T-helper 22 cell (primary cell): ENCODE results near the gene ERVW-1.
"Not testable (repeated sequence)": the region's sequence is repeated elsewhere in the genome, so short reads cannot be mapped to it uniquely, and the experiment has no call there.

Experiments used
- DNase-seq: peaks from one replicate; pipeline ENCODE4 v3.0.0-alpha.2; 2020; ENCODE audit warnings: low read depth

Gene ERVW-1, protein sequence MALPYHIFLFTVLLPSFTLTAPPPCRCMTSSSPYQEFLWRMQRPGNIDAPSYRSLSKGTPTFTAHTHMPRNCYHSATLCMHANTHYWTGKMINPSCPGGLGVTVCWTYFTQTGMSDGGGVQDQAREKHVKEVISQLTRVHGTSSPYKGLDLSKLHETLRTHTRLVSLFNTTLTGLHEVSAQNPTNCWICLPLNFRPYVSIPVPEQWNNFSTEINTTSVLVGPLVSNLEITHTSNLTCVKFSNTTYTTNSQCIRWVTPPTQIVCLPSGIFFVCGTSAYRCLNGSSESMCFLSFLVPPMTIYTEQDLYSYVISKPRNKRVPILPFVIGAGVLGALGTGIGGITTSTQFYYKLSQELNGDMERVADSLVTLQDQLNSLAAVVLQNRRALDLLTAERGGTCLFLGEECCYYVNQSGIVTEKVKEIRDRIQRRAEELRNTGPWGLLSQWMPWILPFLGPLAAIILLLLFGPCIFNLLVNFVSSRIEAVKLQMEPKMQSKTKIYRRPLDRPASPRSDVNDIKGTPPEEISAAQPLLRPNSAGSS

DNA sequence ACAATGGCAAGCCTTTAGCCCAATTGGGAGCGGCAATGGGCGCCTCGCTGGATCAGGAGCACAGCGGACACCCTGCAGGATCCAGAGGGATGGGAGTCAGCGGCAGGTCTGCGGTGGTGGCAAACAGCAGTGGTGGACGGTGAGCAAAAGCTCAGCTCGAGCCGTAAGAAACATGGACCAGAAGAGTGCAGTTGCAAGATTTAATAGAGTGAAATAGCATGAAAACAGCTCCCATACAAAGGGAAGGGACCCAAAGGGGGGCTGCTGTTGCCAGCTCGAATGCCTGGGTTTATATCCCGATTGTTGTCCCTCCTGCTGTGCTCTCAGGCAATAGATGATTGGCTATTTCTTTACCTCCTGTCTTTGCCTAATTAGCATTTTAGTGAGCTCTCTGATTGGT lies at the start of gene ERVW-1:
ERVW-1 (minus strand) TSS at position 266 of the 400 bp plus-strand sequence. CDS start 7,565 bp downstream, outside the sequence.
- DNase-seq, result not testable (repeated sequence)

DNA sequence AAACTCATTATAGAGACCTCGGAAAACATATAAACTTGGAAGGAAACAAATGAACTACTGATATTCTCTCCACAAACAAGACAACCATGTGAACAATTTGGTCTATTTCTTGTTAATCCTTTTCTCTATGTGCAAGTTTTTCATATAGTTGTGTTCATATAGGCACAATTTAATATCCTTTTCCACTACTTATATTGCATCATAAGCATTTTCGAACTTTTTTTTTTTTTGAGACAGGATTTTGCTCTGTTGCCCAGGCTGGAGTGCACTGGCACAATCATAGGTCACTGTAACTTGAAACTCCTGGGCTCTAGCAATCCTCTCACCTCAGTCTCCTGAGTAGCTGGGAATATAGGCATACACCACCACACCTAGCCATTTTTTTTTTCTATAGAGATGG lies 45.4 kb upstream of the ERVW-1 start:
- DNase-seq, result no peak

DNA sequence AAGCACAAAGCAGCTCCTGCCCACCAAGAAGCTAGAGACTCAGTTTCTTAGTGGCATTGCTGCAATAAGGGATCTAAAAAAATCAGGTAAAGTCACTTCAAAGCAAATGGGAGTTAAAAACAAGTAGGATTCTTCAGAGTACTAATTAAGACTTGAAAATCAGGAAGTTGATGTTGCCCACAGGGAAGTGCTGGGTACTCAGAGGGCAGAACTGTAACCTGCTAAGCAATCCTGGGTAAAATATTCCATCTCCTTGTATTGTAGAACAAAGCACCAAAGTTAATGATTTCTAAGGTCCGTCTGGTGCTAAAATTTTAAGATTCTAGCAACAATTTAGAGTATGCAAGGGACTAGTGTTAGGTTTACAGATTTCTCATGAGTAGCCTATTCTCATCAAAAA lies 42.3 kb upstream of the ERVW-1 start:
- no peak for DNase-seq

DNA sequence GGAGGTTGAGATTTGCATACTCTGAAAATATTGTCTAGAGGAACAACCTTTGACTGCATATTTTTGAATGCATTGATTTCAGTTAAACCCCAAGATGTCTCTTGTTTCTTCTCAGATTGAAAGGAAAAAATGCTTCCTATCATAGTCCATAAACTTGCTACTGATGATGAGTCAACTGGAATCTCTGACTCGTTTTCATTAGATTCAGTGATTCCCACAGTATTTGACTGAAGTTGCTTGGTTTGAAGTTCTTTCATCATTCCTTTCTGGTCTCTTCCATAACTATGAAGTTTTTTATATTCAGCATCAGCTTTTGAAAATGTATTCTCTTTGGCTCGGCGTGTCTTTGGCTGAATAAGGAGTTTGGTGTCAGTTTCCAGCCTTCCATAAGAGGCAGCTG lies 39.9 kb upstream of the ERVW-1 start:
- DNase-seq, result no peak

DNA sequence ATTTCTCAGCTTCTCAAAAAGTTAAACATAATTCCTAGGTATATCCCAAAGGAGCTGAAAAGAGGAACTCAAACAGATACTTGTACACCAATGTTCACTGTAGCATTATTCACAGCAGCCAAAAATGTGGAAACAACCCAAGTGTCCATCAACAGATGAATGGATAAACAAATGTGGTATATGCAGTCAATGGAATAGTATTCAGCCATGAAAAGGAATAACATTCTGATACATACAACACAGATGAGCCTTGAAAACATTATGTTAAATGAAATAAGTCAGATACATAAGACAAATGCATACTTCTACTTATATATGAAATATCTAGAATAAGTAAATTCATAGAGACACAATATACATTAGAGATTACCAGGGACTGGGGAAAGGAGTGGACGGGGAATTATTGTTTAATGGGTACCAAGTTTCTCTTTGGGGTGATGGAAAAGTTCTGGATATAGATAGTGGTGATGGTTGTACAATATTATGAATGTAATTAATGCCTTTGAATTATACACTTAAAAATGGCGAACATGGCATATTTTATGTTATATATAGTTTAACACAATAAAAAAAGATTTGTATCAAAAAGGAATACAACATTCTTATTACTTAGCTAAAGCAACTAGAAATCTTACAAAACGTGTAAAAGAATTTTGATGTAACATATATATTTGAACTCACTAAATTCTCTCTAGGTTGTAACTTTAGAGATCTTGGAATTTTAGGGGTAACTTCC lies 35.6 kb upstream of the ERVW-1 start:
- DNase-seq, result no peak

DNA sequence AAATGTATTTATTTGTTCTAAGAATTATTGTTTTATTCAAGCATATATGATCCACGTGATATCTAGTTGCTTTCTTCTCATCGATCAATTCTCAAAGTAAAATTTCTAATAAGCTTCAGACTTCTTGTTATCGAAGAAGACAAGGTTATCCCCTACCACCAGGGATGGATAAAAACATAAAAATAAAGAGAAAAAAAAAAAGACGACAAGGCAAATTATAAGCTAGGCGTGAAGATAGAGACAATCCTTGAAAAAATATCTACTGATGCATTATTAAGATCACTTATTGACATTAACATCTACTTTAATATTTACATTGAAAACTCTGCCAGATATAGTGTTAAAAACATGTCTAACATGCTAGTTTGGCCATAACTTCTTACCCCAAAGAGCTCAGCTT lies 31.2 kb upstream of the ERVW-1 start:
- DNase-seq, result no peak

DNA sequence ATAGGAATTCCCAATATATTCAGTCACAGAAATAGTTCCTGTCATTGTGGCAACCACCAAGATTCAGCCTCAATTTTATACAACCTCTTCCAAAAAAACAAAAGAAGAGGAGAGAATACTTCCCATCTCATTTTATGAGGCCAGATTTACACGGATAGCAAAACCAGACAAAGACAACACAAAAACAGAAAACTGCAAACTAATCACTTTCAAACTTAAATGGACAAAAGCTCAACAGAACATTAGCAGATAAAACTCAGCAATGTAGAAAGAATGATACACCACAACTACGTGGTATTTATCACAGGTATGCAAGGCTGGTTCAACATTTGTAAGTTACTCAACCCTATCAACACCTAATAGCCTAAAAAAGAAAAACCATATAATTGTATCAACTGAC lies 28.6 kb upstream of the ERVW-1 start:
- no peak for DNase-seq

DNA sequence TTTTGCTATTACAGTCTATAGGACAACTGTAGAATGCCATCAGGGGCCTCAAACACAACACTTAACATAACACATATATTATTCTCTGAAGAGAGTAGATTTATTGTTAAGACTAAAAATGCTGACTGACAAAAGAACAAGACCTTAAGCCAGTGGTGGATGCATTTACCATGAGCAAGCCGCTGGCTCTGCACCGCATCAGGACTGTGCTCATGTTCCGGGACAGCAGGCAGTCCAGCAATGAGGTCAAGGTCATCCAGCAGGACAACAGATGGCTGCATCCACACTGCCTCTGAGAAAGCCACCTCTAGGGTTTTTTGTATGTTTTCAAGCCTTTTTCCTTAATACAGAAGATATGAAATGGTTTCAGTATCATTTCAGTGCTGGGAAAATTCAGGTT lies 26.8 kb upstream of the ERVW-1 start:
- DNase-seq, result no peak

DNA sequence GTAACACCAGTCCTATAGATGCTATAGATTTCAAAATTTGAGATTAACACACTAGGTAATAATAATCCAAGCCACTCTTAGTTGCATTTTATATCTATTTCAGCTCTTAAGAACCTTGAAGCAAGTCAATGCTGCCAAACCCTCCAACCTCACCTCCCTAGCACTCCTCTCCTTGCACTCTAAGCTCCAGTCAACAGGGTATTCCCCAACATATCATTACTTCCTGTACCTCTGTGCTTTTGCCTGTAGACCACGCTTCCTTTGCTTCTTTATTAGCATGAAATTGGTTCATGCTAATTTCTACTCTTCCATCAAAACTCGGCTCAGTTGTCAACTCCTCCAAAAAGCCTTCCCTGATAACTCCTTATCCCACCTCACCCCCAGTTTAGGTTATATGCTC lies 26.0 kb upstream of the ERVW-1 start:
- DNase-seq, result no peak

DNA sequence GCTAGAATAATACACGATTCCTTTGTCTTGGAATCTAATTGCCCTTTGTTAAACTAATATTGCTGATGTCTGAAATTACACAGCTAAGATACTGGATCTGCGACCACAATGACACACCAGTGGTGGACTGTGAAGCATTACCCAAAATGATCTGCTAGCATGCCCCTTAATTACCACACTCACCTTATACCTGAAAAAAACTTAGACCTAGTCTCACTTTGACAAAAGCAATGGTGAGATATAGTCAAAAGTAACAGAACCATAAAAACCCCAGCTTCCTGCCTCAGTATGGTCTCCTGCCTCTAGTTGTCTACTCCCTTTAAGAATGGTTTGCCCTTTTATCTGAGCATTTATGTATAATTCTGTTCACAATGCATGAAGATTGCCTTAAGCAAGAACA lies 20.8 kb upstream of the ERVW-1 start:
- DNase-seq, result no peak

DNA sequence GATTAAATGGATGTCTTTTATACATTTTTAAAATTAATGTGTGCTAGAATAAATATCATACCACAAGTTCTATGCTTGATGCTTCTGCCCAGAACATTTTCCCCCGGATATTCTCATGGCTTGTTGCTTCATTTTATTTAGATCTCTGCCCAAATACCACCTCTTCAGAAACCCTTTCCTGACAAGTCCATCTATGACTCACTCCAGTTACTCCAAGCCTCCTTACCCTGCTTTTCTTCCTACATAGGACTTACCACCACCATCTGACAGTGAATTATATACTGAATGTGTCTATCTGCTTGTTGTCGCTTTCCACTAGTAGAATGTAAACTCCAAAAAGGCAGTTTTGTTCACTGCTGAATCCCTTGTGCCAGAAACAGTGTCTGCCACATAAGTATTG lies 19.1 kb upstream of the ERVW-1 start:
- DNase-seq, result no peak

DNA sequence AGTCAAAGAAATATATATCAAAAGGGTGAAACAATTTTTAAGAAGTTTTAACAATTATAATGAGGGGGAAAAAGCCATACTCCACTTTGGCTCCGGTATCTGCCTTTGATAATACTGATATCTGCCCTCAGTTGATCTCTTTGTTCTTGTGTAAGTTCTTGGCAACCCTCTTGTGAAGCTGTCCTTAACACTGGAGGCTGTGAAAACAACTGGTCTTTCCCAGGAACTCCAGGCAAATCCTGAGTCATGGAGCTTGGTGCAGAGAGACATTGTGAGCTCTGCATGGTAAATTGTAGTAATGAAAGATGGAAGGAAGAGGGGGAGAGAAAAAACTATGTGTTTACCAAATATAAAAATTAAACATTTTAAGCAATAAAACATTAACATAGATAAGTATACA lies 11.9 kb upstream of the ERVW-1 start:
- no peak for DNase-seq

DNA sequence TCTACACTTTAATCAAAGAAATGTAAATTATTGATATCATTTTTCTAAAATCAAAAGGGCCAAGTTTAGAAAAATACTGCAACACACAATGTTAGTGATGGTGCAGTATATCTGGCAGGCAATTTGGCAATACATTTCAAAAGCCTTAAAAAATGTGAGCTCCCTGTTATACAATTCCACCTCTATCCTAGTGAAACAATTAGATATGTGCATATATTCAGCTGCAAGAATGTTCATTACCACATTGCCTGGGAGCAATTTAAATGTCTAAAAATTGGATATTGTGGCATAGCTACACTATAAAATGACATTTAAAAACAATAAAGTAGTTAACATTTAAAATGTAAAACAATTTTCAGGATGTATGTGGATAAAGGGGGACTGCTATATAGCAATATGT lies 10.1 kb upstream of the ERVW-1 start:
- DNase-seq, result no peak

DNA sequence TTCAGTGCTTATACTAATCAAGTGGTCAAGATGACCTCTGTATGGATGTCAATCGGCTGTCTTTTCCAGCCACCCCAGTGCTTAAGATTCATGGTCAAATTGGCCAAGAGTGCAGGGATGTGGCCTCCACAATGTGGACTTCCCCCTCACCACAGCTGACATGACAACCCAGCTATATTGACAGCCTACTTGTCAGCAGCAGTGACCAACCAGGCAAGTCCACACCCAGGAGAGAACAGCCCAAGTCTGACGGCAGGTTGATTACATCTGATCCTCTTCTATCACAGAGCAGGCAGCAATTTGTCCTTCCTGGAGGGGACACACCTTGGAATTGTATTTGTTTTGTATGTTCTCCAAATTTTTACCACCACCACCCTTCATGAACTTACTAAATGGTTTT lies 8.2 kb upstream of the ERVW-1 start:
- DNase-seq, result no peak

DNA sequence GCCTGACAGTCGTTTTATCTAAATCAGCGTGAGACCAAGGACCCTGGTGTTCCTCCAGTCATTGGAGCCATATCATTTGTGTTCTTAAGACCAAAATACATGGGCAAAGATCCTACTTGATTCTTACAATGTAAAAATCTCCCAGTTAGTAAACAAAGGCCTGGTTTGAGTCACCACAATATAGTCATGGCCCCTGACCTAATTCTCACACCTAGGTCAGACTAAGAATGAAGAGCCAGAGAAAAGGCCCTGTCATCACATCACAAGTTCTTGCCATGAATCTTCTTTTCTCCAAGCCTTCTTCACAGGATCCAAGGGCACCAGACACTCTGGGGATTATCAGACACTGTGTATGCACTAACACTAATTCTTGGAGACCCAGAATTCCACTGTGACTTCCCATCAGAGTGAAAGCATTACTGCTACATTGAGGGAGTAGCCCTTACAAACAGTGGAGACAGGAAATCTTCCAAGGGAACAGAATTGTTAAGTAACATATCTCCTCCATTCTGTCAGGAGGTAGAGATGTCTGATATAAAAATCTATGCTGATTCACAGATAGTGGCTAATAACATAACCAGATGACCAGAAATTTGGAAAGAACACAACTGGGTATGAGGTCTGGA lies 7.6 kb upstream of the ERVW-1 start:
- DNase-seq, result no peak

DNA sequence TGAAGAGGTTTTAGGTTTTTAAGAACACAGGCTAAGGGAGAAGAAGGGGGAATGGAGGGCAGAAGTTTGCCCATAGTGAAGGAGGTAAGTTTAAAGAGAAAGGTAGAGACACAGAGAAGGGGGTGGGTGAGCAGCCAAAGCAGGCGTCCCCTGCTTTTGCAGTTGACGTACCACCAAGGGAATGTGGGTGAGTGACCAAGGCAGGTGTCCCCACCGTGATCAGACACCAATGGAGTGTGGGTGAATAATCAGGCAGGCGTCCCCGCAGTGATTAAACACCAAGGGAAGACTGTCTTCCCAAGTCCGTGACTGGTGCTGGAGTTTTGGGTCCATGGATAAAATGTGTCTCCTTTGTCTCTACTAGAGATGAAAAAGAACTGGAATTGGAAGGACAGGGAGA lies 6.5 kb upstream of the ERVW-1 start:
- not testable (repeated sequence) for DNase-seq

DNA sequence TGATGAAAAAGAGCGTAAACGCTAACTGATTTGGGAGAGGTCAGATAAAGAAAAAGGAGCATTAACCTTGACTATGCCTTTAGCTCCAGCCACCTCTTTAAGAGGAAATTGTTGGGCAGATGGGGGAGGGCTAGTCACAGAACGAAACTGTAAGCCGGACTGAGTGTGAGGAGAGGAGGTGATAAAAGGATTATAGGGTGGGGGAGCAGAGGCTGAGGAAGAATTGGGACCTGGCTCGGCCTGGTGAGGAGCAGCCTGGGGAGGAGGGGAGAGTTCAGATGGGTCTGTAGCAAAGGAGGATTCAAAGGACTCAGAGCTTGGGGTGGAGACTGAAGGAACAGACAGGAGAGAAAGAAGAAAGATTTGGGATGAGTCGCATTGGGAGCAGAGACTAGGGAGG lies 5.9 kb upstream of the ERVW-1 start:
- DNase-seq, result not testable (repeated sequence)

DNA sequence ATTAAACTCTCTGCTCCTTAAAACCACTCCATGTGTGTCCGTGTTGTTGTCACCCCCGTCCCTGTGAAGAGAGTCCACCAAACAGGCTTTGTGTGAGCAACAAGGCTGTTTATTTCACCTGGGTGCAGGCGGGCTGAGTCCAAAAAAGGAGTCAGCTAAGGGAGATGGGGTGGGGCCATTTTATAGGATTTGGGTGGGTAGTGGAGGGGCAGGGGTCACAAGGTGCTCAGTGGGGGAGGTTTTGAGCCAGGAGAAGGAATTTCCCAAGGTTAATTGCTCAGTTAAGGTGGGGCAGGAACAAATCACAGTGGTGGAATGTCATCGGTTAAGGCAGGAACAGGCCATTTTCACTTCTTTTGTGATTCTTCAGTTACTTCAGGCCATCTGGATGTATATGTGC lies 1.4 kb upstream of the ERVW-1 start:
- DNase-seq, result not testable (repeated sequence)

DNA sequence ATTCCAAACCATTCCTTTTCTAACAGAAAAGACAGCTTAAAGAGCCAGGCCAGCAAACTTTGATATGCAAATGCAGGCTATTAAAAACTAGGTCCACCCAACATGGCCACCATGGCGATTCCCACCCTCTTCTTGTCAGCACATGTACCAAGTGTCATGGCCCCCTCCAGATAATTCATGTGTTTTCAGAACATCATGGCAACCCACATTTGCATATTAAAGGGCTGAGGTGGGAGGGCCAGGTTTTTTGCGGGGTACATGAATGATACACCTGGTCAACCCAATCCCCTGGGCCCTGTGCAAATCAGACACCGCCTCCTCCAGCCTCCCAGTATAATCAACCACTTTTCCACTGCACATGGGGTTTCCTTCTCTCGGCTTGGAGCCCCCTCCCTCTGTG lies 965 bp upstream of the ERVW-1 start:
- no peak for DNase-seq

DNA sequence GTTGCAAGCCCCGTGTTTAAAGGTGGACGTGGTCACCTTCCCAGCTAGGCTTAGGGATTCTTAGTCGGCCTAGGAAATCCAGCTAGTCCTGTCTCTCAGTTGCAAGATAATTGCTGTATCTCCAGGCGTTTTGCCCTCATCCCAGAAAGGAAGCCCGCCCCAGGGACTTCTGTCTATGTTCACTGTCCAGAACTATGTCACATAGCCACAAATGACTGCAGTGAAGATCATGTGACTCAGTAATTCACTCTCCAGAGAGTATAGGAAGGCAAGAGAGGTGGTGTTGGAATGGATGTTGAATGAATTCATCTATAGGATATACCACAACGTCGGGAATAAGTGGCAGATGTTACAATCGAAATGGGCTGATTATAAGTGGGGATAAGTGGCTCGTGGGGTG lies 349 bp upstream of the ERVW-1 start:
- no peak for DNase-seq

DNA sequence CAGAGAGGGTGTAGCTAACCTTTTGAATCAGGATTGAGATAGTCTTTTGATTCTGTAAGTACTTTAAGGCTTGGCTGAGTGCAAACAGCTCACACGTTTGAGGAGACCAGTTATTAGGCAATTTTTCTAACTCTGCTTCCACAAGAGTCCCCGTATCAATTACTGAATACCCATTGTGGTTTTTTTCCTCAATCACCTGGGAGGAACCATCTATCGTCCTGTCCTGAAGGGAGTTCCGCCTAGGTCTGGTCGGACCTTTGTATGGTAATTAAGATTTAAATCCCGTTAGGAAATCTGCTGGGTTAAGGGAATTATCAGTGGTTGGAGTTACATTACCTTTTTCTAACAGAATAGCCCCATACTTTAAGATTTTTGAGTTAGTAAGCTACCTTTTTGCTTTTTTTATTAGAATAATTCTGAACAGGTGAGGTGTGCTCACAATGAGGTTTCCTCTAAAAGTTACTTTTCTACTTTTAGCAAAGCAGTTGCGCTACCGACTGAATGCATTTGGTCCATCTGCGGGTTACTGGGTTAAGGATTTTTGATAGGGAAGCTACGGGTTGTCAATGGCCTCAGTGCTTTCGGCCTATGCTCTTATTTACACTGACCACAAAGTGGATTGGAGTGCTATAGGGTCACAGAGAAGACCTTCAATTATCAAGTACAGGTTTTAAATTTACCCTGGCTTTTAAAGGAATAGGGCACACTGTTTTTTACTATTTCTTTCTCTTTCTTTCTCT lies 1.7 kb downstream of the ERVW-1 start:
- DNase-seq, result not testable (repeated sequence)

DNA sequence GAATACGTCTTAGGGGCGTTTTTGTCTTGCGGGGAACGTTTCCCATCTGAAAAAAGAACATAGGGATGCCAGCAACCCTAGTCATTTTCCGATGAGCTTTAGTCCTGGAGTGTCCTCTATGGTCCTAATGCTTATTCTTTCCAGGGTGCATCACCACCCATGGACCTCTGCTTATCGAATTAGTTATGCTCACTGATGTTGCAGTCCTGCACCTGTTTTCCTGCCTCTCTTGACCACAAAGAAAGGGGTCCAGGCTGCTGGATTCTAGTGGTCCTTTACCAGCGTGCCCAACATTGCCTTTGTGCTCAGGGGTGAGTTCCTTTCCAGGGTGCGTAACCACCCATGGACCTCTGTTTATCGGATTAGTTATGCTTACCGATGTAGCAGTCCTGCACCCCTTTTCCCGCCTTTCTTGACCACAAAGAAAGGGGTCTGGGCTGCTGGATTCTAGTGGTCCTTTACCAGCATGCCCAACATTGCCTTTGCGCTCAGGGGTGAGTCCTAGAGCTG lies 2.4 kb downstream of the ERVW-1 start:
- not testable (repeated sequence) for DNase-seq
